ENCODE data around the gene TOR4A.

Gene TOR4A

DNA sequence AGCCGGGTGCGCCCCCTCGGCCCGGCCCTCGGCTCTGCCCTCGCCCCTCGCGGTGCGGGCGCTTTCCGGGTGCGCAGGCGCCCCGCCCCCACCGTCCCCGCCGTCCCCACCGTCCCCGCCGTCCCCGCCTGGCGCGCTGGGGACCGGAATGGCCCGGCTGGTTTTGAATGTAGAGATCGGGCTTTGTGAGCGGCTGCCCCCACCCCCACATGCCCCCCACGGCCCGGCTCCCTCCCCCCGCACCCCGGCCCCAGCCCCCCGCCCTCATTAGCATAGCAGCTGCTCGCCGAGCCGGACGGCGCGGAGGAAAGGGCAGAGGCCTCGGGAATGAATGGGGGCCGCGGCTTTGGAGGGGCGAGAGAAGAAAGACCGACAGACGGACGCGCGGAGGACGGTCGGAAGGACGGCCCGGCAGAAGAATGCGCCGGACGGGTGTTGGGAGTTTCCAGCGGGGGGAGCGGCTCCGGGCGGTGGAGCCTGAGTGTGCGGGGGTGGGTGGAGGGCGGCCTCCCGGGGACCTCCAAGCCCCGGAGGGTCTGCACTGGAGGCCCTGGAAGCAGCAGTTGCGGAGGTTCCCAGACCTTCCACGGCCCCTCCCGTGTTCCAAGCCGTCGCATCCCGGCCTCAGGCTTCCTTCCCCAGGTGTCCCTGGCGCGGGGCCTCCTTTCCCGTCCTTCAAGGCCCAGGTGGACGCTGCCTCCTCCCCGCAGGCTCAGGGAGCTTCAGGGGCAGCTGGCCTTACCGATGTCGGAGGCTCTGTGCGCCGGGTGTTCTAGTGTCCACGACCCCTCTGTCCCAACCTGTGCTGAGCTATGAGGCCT, 18.5 kb downstream of the TOR4A start:
- DNase-seq = no peak

DNA sequence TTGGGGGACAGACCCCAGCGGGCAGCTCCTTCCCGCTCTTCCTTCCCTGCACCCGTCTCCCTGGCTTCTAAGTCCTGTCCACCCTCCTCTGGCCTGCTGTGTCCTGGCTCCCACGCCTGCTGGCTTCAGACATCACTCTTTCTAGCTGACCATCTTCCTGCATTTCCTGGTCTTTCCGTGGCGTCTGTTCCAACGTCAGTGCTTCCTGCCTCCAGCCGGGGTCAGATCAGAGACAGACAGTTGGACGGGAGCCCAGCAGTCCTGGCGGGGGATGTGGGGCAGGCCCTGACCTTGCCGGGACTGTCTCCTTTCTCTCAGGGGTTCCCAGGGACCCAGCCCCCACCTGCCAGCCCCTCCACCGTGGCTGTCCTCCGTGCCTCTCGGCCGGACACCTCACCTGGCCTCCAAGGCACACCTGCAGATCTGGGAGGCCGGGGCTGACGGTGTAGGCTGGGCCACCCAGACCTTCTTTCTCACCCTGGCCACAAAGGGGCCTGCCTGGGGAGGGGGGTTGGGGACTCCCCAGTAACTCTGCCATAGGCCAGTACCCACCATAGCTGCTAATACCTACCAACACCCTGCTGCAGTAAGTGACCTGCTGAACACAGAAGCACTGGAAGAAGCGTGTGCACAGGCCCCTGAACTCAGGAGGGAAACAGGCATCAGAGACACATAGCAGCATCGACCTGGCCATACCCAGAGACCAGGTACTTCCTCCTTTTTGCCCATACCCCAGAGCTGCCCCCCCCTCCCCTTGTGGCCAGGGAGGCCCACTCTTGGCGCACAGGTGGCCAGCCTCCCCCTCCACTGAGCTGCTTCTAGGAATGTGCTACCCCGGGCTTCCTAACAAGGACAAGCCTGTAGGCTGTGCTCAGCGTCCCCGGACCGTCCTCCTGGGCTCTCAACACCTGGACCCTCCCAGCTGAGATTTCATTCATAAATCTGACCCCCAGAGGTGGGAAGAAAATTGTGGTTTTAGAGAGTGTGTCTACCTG, 19.4 kb downstream of the TOR4A start:
- peak; percentile 84 for DNase-seq

DNA sequence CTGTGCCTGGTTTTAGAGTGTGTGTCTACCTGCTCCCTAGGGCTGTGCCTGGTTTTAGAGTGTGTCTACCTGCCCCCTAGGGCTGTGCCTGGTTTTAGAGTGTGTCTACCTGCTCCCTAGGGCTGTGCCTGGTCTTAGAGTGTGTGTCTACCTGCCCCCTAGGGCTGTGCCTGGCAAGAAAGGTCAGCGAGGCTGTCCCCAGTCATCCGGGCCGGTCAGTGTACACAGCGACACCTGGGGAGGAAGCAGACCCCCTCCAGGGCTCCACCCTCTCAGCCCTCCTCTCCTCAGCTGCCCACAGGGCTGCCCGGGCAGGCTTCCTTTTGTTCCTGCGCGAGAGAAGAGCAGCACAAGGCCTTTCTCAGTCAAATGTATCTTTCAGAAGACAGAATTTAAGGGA, 20.4 kb downstream of the TOR4A start:
- peak; percentile 70 for DNase-seq

DNA sequence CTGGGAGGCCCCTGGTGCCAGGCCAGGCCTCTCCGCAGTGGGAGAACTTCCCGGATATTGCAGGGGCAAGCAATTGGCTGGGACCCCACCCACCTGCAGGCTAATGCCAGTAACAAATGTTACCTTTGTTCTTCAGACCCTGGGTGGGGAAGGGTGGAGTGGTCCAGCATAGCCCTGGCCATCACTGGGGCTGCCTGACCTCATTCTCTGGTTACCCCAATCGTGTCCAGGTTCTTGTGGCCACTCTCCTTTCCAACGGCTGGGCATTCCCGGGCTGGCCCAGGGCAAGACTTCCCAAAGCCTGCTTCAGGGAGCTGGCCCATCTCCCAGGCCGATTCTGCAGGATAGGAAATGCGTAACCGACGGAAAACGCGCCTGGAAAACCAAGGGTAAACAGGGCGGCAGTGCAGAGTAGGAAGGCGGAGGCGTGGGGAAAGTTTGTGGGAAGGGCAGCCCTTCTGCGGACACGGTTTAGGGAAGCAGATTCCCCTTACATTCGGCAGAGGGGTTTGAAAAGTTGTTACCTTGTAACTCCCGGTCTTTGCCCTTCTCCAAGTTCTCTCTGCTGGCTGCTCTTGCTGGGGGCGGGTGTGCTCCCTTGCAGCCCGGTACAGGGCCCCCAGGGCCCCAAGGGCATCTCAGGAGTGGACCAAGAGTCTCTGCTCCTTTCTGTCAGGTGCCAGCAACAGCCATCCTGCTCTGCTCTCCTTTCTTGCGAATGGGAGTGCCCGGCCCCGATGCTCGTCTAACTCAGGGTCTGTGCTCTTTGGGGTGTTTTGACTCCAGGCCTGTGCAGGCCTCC, 21.1 kb downstream of the TOR4A start:
- no peak for DNase-seq

DNA sequence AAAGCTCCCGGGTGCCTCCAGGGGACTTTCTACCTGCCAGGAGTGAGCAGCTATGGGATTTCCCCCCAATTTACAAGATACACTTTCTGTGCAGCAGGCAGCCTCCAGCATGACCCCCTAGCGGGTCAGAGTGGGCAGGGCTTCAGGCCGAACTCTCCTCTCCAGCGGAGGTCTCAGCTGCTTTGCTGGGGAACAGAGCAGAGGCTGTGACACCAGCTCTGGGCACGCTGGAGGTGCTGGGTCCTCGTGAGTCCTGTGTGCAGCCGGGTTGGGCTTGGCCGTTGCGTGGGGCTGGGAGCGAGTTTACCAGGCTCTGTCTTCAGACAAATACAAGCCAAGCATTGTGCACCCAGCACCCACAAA, 21.7 kb downstream of the TOR4A start:
- no peak for DNase-seq

DNA sequence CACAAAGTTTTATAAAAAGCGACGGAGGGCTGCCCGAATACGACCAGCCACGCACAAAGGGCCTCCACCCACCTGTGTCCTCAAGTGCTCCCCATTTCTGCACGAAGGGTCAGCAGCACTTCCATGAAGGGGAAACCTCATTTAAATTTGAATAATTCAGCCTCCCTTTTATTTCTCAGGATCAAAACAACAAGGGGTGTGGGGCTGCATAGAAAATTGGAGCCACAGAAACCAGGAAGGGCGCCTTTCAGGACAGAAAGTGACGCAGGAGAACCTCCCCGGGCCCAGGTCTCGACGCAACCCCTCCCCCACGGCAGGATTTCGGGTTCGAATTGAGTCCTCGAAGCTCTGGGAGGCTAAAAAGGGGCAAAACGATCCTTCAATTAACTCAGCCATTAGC, 22.4 kb downstream of the TOR4A start:
- no peak for DNase-seq

DNA sequence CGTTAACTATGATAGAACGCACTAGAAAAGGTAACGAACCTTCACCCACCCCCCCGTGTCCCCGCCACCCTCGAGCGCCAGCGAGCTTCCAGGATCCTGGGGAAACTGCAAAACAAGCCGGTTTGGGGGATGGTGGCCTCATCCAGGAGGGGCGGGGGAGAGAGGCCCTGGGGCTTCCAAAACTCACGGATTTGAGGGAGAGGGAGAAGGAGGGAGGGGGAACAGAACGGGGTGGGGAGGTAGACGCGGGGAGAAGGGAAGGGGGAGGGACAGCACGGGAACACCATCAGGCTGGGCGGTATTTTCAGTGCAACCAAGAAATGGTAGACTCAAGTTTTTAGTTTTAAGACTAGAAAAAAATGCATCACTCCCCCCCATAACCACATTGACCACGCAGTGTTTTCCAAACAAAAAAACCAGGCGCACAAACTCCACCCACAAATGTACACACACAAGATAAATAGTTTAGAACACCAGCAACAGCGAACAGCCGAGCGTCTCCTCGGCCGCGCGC, 23.1 kb downstream of the TOR4A start:
- DNase-seq = peak; percentile 73

DNA sequence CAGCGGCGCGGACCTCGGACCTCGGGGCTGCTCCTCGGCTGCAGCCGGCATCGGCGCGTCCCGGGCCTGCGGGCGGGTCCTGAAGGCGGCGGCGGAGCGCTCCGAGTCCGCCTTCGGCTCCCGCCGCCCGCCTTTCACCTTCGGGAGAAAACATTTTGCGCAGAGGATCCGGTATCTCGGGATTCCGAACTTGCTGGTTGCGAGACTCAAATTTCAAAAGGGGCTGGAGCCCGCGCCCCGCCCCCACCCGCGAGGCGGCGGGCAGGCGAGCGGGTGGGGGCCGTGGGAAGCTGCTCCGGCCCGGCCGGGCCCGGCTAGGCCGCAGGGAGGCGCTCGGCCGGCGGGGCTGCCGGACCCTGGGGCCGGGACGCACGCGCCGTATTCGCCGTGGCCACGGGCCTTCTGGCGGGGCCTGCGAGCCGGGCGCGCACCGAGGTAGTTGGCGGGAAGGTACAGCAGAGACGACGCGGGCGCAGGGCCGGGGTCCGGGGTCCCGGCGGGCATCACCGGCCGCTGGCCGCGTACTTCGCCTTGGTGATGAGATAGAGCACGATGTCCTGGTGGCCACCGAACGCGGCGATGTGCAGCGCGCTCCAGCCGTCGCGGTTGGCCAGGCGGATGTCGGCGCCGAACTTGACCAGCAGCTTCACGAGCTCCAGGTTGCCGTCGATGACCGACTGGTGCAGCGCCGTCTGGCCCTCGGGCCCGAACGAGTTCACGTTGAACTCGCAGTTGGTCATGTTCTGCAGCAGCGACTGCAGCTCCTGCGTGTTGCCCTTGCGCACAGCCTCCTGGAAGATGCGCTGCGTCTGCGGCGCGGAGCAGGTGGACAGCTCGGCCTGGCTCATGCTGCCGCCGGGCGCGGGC, 23.8 kb downstream of the TOR4A start:
- DNase-seq = peak; percentile 87

DNA sequence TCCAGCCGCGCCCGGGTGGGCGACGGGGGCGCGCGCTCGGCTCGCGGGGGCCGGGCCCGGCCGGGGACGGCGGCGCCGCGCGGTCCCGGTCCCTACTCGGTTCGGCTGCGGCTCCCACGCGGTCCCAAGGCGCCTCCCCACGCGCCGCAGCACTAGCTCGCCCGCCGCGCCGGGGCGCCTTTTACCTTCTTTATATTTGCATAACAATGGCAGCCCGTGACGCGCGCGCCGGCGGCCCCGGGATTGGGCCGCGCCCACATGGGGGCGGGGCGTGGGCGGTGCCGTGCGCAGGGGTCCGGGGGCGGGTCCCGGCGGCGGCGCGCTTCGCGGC, 24.6 kb downstream of the TOR4A start, which contains the start of gene NRARP:
Gene NRARP (minus strand): TSS at position 154 of the 331 bp plus-strand sequence. CDS start 343 bp downstream, outside the sequence.
- DNase-seq = peak; percentile 97

DNA sequence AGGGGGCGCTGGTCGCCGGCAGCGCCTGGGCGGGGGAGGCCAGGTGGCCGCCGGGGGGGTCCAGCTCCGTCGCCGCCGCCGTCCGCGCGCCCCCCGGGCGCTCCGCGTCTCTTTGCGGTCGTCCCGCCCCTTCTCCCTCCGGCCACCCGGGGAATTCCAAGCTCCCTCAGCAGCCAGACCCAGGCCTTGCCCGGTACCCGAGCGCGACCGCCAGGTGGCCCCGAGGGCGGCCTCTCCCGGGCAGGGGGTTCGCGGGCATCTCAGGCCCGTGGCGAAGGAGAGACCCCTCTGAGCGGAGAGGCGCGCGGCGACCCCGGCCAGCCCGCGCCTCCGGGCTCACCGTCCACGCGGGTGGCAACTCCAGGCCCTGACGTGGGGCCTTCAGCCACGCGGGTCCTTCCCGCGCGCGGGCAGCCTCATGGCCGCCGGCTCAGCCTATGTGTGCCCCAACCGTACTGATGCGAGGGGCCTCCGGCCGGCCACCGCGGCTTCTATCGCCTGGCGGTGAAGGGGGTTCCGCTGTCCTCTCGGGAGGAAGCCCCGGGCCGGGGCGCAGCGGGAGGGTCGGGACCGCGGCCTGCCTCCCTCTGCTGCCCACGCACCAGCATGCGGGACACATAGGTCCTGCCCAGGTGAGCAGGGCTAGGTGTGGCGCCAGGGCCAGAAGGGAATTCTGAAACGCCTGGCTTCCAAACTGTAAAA, 25.1 kb downstream of the TOR4A start:
- DNase-seq = no peak

DNA sequence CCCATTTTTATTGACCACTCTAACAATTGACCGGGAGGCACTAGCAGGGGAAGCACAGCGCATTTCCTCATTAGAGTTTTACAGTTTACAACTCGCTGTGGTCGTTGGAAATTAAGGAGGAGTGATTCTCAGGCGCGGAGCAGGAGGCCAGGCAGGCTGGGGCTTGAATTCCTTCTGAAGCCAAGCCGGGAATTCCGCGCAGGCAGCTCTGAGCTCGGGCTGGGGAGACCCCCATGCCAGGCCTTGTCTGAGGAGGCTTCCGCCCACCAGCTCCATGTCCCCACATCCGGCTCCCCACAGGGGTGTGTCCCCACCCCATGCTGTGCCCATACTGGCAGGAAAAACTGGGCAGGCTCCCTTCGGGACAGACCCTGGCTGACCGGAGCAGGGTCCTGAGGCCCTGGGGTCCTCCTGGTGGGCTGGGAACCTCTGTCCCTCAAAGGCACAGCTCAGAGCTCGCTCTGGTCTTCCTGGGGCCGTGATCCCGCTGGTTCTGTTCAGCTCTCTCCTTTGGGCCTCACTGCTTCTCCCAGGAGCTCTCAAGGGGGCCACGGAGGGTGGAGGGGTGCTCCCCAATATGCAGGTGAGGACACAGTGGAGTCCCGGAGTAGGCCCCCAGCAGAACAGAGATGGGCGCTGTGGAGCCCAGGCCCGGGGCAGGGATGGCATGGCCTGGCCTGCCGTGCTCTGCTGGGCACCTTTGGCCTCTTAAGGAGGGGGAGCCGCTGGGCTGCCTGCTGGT, 25.8 kb downstream of the TOR4A start:
- no peak for DNase-seq

DNA sequence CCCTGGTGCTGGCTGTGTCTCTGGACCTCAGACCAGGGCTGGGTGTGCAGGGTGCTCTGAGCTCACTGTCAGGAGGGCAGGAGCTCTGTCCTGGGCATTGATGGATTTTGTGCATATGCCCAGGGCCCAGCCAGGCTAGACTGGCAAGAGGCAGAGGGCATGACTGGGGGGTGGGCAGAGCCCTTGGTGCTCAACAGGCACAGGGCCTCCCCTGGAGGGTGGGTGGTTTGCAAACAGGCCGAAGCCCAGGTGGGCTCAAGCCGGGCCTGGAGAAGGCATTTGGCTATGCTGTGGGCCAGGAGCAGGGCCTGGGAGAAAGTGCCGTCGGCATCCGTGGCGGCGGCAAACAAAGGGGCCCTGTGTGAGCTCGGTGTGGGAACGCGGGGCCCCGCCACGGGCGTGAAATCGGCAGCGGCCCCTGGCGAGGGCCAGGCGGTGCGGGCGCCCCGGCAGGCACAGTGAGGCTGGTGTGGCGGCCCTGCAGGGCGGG, 26.4 kb downstream of the TOR4A start:
- DNase-seq = no peak

DNA sequence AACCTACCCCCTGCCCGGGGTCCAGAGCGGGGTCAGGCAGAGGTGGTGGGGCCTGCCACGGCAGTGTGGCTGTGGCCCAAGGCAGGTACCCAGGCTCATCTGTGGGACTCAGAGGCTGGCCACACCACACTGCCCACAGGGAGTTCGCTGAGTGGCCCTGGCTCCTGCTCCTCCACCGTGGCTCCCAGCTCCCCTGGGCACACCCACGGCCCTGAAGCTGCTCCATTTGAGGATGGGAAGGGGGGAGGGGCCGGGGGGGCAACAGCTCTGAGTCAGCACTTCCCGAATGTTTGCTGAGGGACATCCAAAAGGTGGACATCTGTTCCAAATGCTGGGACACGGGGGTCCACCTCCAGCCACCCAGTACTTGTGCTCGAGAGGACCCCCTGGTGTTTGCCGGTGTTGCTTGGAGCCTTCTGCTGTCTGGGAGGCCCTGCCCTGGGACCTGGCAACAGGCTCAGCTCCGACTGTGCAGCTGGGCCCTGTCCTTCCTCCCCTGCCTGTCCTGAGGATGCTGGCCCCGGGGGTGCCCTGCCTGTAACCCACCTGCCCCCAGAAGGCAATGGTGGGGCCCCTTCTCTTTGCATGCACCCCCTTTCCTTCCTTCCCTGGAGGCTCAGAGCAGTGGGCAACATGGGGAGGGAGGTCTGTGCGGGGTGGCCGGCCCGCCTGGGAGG, 27.0 kb downstream of the TOR4A start:
- no peak for DNase-seq

DNA sequence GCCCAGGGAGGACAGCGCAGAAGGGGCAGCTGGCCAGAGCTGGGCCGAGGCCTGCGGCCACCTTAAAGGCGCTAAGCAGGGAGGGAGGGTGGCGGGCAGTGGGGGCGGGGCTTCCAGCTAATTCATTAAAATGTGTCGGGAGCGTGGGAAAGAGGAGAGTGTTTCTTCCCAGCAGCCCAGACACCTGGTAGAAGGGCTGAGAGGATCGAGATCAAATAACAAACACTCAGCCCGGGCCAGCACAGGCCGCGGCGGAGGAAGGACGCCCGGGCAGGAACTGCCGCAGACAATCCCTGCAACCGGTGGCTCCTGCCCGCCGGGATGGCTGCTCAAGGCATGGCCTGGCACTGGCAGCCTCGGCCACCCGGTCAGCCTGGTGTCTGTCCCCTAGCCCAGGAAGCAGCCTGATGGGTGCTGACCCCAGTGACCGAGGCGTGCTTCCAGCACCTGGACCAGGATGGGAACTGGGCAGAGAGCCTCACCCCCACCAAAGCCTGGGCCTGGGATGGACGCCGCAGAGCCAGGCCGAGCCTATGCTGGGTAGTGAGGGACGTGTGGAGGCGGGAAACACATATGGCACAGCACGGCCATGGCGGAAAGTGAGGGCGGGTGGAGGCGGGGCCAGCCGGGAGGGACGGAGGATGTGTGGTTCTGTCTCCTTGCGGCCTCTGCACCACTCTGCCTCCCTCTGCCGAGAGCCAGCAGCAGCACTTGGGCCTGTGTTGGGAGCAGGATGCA, 27.7 kb downstream of the TOR4A start:
- DNase-seq = no peak

DNA sequence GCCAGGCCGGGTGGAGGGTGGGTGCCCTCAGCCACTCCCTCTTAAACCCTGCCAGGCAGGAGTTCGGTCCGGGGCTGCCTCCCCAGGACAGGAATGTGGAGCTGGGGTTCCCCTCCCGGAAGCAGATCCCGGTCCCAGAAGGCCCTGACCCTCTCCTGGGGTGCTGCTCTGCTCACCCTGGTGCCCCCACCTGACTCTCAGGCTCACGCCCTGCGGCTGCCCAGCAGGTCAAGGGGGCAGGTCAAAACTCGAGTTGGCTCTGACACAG, 28.2 kb downstream of the TOR4A start:
- no peak for DNase-seq

DNA sequence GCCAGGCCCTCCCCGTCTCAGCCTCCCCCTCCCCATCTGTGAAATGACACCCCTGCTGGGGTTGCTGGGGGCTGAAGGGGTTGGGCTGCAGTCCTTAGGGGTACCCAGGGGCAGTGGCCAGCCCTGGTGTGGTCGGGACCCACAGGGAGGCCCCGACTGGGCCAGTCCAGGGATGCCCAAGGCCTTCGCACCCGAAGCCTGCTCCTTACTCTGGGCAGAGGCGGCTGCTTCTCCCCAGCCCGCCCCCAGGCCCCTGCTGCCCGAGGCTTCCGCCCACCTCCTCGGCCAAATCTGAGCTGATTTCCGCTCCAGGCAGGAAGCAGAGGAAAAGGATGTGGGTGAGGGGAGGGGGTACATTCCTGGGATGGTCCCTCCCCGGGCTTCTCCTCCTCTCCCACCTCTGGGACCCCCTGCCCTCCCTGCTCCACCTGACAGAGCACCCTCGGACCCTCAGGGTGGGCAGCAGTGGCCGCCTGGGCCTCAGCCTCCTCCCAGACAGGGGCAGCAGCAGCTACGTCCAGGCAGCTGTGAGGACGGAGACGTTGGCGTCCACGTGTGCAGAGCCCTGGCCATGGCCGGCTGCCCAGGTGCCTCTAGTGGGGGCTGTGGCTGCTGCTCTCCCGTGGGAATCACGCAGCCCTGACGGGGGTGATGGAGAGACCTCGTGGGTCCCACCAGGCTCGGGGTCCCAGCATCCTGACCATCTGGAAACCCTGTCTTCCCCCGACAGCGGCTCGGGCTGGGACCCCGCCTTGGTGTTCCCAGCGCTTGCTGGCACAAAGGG, 28.7 kb downstream of the TOR4A start:
- no peak for DNase-seq

DNA sequence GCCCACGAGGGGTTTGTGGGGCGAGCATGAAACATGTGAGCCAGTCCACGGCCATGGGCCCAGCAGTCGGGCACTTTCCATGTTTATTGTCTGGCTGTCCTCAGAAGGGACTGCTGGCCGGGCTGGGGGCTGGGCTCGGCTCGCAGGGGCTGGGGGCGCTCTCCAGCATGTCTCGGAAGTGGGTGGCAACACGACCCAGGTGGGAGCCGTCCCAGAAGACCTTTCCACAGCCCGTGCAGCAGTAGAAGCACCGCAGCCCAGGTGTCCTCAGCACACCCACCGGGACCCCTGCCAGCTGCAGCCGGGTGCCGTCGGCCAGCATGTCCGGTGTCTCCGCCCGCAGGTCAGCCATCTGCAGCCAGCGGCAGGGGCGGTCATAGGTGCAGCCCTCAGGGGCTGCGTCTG, 29.3 kb downstream of the TOR4A start:
- no peak for DNase-seq
